Esophagus muscularis mucosa (tissue), 4 donors: ENCODE data around the gene ZC3H15. TPM values are rescaled to one million over a fixed set of nuclear protein-coding genes. Genes with fewer than 3 reads are reported as not detected.

Experiments used
- DNase-seq: peaks from one replicate; pipeline ENCODE4 v3.0.0-alpha.2; 2017; ENCODE audit errors: extremely low spot score
- H3K27ac ChIP-seq, 4 donors: fragments of 200-600 bp; sonication (generic); replicated peaks in 1 of 4; 1 replicate in 3 of 4; 2 replicates in 1 of 4; pipeline ENCODE4 v1.5.1; 2016 to 2019; ENCODE audit warnings: mild to moderate bottlenecking in 1 of 4
- H3K27me3 ChIP-seq, 4 donors: fragments of 200-600 bp; sonication (generic); one replicate each; pipeline versions ENCODE4 v1.5.1 to v1.6.0; 2016 to 2019
- H3K36me3 ChIP-seq, 4 donors: fragments of 200-600 bp; sonication (generic); one replicate each; pipeline ENCODE4 v1.5.1; 2016 to 2019
- H3K4me1 ChIP-seq, 4 donors: fragments of 200-600 bp; sonication (generic); one replicate each; pipeline ENCODE4 v1.5.1; 2016 to 2019
- H3K4me3 ChIP-seq, 4 donors: fragments of 200-600 bp; sonication (generic); 1 replicate in 2 of 4; 2 replicates in 2 of 4; pipeline ENCODE4 v1.5.1; 2016 to 2019; ENCODE audit warnings: mild to moderate bottlenecking in 4 of 4, moderate library complexity in 1 of 4
- H3K9me3 ChIP-seq, 4 donors: fragments of 200-600 bp; sonication (generic); 1 replicate in 3 of 4; 2 replicates in 1 of 4; pipeline ENCODE4 v1.5.1; 2016 to 2019
- EP300 ChIP-seq: sonication (generic); formaldehyde crosslinking; IDR thresholded peaks from one replicate; pipeline ENCODE4 v1.6.1; 2017; ENCODE audit warnings: antibody characterized with exemption
- POLR2A ChIP-seq: fragments of 450-650 bp; IDR thresholded peaks from one replicate; pipeline ENCODE4 v1.6.1; 2017; ENCODE audit warnings: antibody characterized with exemption, moderate library complexity, mild to moderate bottlenecking, low read depth
- POLR2AphosphoS5 ChIP-seq, 2 donors: sonication (generic); formaldehyde crosslinking; IDR thresholded peaks; one replicate each; pipeline ENCODE4 v1.6.1; 2017; ENCODE audit warnings: antibody characterized with exemption in 2 of 2
- WGBS: methylation state at CpG from one replicate; pipeline ENCODE4 v1.1.5; 2018; 5-methylcytosine and 5-hydroxymethylcytosine counted together
- intact Hi-C: fragments of 100-400 bp; cut with DNase I; formaldehyde crosslinking; loops from one replicate; pipeline ENCODE4 v1.15.1; 2023
- total RNA-seq, 4 donors: library from RNA; depleted of rRNA; stranded (reverse); fragments of >200 nt; gene quantifications; one replicate each; pipeline versions ENCODE4 v1.1.0 to v1.2.1, GENCODE V29; 2016
- TF ChIP-seq, protein P1 (sequence below), 3 experiments: fragments of 200-600 bp in 2 of 3; fragments of 450-650 bp in 1 of 3; sonication (generic) in 2 of 3; IDR thresholded peaks; one replicate each; pipeline ENCODE4 v1.5.1; 2017 to 2019; ENCODE audit warnings: antibody characterized with exemption in 3 of 3, mild to moderate bottlenecking in 2 of 3, moderate library complexity in 1 of 3

The ZC3H15 gene
- total RNA-seq, 4 donors from 2014 or later = 57.3 to 70.2 (median 59.1) TPM

DNA sequence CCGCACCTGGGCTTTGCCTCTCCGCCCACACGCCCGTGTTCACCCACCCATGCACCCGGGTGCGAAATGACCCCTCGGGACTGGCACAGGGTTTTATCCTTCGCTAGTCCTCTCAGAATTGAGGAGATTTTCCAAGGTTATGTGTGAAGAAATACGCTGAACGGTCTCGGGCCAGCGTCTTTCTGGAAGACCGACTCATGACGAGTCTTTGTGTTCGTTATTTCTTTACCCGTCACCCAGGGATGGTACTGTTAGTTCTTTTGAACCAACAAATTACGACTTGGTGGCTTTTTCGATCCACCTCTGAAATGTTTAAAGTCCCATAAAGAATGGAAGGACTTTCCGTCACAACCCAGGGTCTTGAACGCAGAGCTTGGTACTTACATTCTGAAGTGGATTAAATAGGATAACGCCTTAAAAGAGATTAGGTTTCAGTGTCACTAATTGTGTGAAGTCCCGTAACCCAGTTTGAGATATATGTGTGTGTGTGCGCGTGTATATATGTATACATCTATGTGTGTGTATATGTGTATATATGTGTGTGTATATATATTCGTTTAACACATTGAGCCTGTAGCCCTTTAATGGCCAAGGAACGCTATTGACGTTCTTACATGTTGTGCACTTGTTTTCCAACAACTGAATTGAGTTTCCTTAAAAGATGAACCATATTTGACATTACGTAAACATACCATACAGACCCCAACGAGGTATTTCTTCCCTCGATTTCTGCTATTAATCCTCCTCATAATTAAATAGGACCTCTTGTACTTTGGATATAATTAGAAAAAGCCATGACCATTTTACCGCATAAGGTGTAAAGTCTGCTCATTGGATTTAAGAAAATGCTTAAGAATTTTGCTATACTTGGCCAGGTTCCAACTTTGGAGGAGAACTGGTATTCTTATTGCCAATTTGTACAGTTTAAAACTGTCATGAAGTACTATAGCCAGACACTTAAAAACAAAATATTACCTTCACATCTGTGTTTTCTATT is 889 bp downstream of the ZC3H15 start:
- intact Hi-C loops = no loop called here
- Histone ChIP-seq H3K27ac (peak overlapping the region; percentile 88 to 95 (median 93)), H3K9me3 (no peaks in the 10 kb centered on the region), H3K27me3 (no peaks in the 10 kb centered on the region), H3K4me3 (peak overlapping the region; percentile 82 to 95 (median 90)), H3K4me1 (peaks cover 43 to 72% (median 64%) of the 10 kb centered on the region in 4 donors), H3K36me3 (no peaks in the 10 kb centered on the region)
- WGBS = under 1% methylated on average over 31 of the region's 31 CpGs
- TF ChIP-seq POLR2A = no peak
- TF ChIP-seq, protein P1, sequence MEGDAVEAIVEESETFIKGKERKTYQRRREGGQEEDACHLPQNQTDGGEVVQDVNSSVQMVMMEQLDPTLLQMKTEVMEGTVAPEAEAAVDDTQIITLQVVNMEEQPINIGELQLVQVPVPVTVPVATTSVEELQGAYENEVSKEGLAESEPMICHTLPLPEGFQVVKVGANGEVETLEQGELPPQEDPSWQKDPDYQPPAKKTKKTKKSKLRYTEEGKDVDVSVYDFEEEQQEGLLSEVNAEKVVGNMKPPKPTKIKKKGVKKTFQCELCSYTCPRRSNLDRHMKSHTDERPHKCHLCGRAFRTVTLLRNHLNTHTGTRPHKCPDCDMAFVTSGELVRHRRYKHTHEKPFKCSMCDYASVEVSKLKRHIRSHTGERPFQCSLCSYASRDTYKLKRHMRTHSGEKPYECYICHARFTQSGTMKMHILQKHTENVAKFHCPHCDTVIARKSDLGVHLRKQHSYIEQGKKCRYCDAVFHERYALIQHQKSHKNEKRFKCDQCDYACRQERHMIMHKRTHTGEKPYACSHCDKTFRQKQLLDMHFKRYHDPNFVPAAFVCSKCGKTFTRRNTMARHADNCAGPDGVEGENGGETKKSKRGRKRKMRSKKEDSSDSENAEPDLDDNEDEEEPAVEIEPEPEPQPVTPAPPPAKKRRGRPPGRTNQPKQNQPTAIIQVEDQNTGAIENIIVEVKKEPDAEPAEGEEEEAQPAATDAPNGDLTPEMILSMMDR (IDR thresholded peaks at IDR 0.05) = no peak
- TF ChIP-seq POLR2AphosphoS5 (IDR thresholded peaks at IDR 0.05) = no peak
- TF ChIP-seq EP300 = no peak
- no peak for DNase-seq

DNA sequence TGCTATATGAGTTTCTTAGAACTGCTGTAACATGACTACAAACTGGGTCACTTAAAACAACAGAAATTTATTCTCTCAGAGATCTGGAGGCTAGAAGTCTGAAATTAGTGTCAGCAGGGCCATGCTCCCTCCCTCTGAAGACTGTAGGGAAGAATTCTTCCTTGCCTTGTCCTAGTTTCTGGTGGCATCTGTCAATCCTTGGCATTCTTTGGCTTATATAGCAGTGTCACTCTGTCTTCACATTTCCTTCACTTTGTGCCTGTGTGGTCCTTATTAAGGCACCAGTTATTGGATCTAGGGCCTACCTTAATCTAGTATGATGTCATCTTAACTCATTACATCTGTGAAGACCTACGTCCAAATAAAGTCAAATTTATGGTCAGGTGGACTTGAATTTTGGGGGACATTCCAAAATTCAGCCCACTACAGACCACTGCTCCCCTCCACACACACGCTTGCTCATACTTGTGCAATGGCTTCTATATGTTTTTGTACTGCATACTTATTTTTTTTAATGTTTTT is 7.6 kb downstream of the ZC3H15 start:
- Histone ChIP-seq H3K4me3 (no peak overlapping the region), H3K4me1 (peaks cover 33 to 60% (median 53%) of the 10 kb centered on the region in 4 donors), H3K27me3 (no peaks in the 10 kb centered on the region), H3K27ac (no peak overlapping the region), H3K36me3 (peaks cover 14 to 29% (median 17%) of the 10 kb centered on the region in 4 donors), H3K9me3 (no peaks in the 10 kb centered on the region)
- intact Hi-C loops = loop anchor here (5.0 kb wide), 1 partner anchor 94 kb away; no protein-coding TSS in a partner anchor
- 86% methylated on average over 2 of the region's 2 CpGs for WGBS
- DNase-seq = no peak
- TF ChIP-seq POLR2A = no peak
- no peak for TF ChIP-seq POLR2AphosphoS5 (IDR thresholded peaks at IDR 0.05)
- TF ChIP-seq EP300 = no peak
- TF ChIP-seq, protein P1 (IDR thresholded peaks at IDR 0.05) = no peak

DNA sequence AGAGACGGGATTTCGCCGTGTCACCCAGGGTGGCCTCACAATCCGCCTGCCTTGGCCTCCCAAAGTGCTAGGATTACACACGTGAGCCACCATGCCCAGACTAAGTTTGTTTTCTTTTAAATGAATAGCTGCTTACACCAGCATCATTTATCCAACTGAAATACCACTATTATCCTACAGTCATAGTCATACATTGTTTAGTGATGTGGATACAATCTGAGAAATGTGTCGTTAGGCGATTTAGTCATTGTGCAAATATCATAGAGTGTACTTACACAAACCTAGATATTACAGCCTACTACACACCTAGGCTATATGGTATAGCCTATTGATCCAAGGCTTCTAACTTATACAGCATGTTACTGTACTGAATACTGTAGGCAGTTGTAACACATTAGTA is 10.3 kb downstream of the ZC3H15 start:
- intact Hi-C loops = no loop called here

DNA sequence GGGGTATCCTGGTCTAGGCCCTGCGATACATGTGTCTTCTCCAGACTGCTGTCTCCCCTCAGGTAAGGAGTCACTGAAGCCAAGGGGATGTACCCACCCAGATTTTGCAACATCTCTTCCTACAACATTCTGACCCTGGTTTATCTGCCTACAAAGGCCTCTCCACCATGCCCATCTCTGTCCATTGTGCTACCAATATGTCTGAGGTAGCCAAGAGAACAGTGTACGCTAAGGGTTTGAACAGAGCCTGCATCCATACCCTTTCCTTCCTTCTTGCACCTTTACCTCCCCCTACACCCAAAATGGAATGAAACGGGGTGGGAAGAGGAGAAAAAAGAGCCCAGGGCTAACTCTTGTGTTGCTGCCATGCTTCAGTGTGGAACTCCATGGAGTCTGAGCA is 11.9 kb downstream of the ZC3H15 start:
- no peak for DNase-seq
- Histone ChIP-seq H3K9me3 (no peaks in the 10 kb centered on the region), H3K4me3 (no peak overlapping the region), H3K4me1 (peaks cover 6 to 25% (median 10%) of the 10 kb centered on the region in 4 donors), H3K36me3 (peaks cover 14 to 69% (median 40%) of the 10 kb centered on the region in 4 donors), H3K27ac (no peak overlapping the region), H3K27me3 (no peaks in the 10 kb centered on the region)
- intact Hi-C loops = no loop called here
- TF ChIP-seq POLR2A (no peak), POLR2AphosphoS5 (IDR thresholded peaks at IDR 0.05) (no peak), EP300 (no peak)
- TF ChIP-seq, protein P1 (IDR thresholded peaks at IDR 0.05) = no peak
- WGBS = 94% methylated on average over 3 of the region's 3 CpGs

More for the DNA sequence above, 10.3 kb downstream of the ZC3H15 start:
- Histone ChIP-seq H3K27me3 (no peaks in the 10 kb centered on the region), H3K27ac (no peak overlapping the region), H3K4me3 (no peak overlapping the region), H3K4me1 (peaks cover 17 to 40% (median 25%) of the 10 kb centered on the region in 4 donors), H3K9me3 (no peaks in the 10 kb centered on the region), H3K36me3 (peaks cover 14 to 54% (median 27%) of the 10 kb centered on the region in 4 donors)
- 98% methylated on average over 7 of the region's 7 CpGs for WGBS
- DNase-seq = no peak
- TF ChIP-seq, protein P1 (IDR thresholded peaks at IDR 0.05) = no peak
- TF ChIP-seq POLR2AphosphoS5 (IDR thresholded peaks at IDR 0.05) (no peak), EP300 (no peak), POLR2A (no peak)
